Liver (tissue), 9 donors: ENCODE data around the gene PFN2. TPM values are rescaled to one million over a fixed set of nuclear protein-coding genes. Genes with fewer than 3 reads are reported as not detected.

ENCODE experiments used
- DNase-seq: peaks from one replicate; pipeline ENCODE4 v3.0.0-alpha.2; 2017; ENCODE audit warnings: low spot score
- H3K27ac ChIP-seq, 2 donors: one replicate each; pipeline ENCODE4 v1.7.0; 2013; ENCODE audit warnings: inconsistent platforms in 2 of 2, low read length in 2 of 2, control low read depth in 1 of 2, low read depth in 1 of 2, mild to moderate bottlenecking in 1 of 2
- H3K27me3 ChIP-seq, 4 donors: one replicate each; pipeline versions ENCODE4 v1.6.1 to v1.7.0; 2013; ENCODE audit warnings: low read length in 3 of 4, inconsistent platforms in 1 of 4, mild to moderate bottlenecking in 1 of 4, moderate library complexity in 1 of 4; ENCODE audit not compliant: control insufficient read depth in 4 of 4, insufficient read depth in 4 of 4
- H3K36me3 ChIP-seq, 4 donors: one replicate each; pipeline versions ENCODE4 v1.6.1 to v1.7.0; 2013; ENCODE audit warnings: low read length in 3 of 4, mild to moderate bottlenecking in 3 of 4, low read depth in 1 of 4, moderate library complexity in 1 of 4; ENCODE audit not compliant: control insufficient read depth in 4 of 4, insufficient read depth in 3 of 4
- H3K4me1 ChIP-seq, 4 donors: one replicate each; pipeline versions ENCODE4 v1.6.1 to v1.7.0; 2013; ENCODE audit warnings: low read length in 3 of 4, mild to moderate bottlenecking in 3 of 4, moderate library complexity in 1 of 4; ENCODE audit not compliant: control insufficient read depth in 4 of 4, insufficient read depth in 4 of 4
- H3K4me3 ChIP-seq, 3 donors: one replicate each; pipeline versions ENCODE4 v1.6.1 to v1.7.0; 2013; ENCODE audit warnings: low read length in 3 of 3, control low read depth in 1 of 3, low read depth in 1 of 3, mild to moderate bottlenecking in 1 of 3
- H3K9ac ChIP-seq, 2 donors: one replicate each; pipeline ENCODE4 v1.7.0; 2013; ENCODE audit warnings: low read length in 2 of 2, mild to moderate bottlenecking in 2 of 2, moderate library complexity in 2 of 2, control low read depth in 1 of 2, low read depth in 1 of 2
- H3K9me3 ChIP-seq, 4 donors: one replicate each; pipeline versions ENCODE4 v1.6.1 to v1.7.0; 2013; ENCODE audit warnings: low read length in 3 of 4; ENCODE audit not compliant: control insufficient read depth in 4 of 4
- CTCF ChIP-seq: fragments of 150-350 bp; IDR thresholded peaks from 2 replicates; pipeline ENCODE4 v1.5.1; 2017; ENCODE audit warnings: improper control_type of control experiment, low read depth, low read length; ENCODE audit not compliant: missing input control
- EGR1 ChIP-seq, 2 donors: IDR thresholded peaks; 2 replicates each; pipeline ENCODE4 v1.6.1; 2016 to 2018; ENCODE audit warnings: antibody characterized with exemption in 2 of 2, low read depth in 2 of 2
- FOXA1 ChIP-seq: IDR thresholded peaks from 2 replicates; pipeline ENCODE4 v1.6.1; 2016; ENCODE audit warnings: antibody characterized with exemption
- FOXA2 ChIP-seq: IDR thresholded peaks from 2 replicates; pipeline ENCODE4 v1.6.1; 2016; ENCODE audit warnings: antibody characterized with exemption
- JUND ChIP-seq, 2 donors: IDR thresholded peaks; 2 replicates each; pipeline ENCODE4 v1.6.1; 2016; ENCODE audit warnings: antibody characterized with exemption in 2 of 2
- SP1 ChIP-seq: IDR thresholded peaks from 2 replicates; pipeline ENCODE4 v1.6.1; 2018; ENCODE audit warnings: antibody characterized with exemption, mild to moderate bottlenecking
- TAF1 ChIP-seq: conservative IDR thresholded peaks from 2 replicates; pipeline ENCODE4 v1.6.1; 2016; ENCODE audit warnings: antibody characterized with exemption, mild to moderate bottlenecking
- YY1 ChIP-seq: IDR thresholded peaks from 2 replicates; pipeline ENCODE4 v1.6.1; 2016; ENCODE audit warnings: antibody characterized with exemption, mild to moderate bottlenecking
- WGBS: extraction: QIAGEN DNeasy Blood & Tissue Kit; methylation state at CpG from one replicate; pipeline ENCODE4 v1.1.7; 2013; 5-methylcytosine and 5-hydroxymethylcytosine counted together
- polyA plus RNA-seq, 2 donors: library from polyadenylated mRNA; stranded (reverse) in 1 of 2; unstranded in 1 of 2; fragments of 200-250 nt in 1 of 2; fragments of >200 nt in 1 of 2; fragmentation: Nextera tagmentation in 1 of 2; extraction: Ambion mirVana in 1 of 2; gene quantifications; one replicate each; pipeline versions ENCODE4 v1.2.1 to v1.2.3, GENCODE V29; 2013 to 2015
- total RNA-seq, 2 donors: library from RNA; depleted of rRNA; stranded (reverse); fragments of >200 nt; gene quantifications; one replicate each; pipeline ENCODE4 v1.2.3, GENCODE V29; 2014
- TF ChIP-seq, protein P1 (sequence below): IDR thresholded peaks from 2 replicates; pipeline ENCODE4 v1.6.1; 2016; ENCODE audit warnings: antibody characterized with exemption, mild to moderate bottlenecking
- TF ChIP-seq, protein P2 (sequence below): IDR thresholded peaks from 2 replicates; pipeline ENCODE4 v1.6.1; 2016; ENCODE audit warnings: antibody characterized with exemption
- donor health status: healthy.
- donor health status: healthy.
- donor health status: healthy.
- donor health status: healthy.
- donor health status: healthy.

Gene PFN2
- total and polyA plus RNA-seq, 4 donors, result 8.2 to 15.1 (median 10.2) TPM

DNA sequence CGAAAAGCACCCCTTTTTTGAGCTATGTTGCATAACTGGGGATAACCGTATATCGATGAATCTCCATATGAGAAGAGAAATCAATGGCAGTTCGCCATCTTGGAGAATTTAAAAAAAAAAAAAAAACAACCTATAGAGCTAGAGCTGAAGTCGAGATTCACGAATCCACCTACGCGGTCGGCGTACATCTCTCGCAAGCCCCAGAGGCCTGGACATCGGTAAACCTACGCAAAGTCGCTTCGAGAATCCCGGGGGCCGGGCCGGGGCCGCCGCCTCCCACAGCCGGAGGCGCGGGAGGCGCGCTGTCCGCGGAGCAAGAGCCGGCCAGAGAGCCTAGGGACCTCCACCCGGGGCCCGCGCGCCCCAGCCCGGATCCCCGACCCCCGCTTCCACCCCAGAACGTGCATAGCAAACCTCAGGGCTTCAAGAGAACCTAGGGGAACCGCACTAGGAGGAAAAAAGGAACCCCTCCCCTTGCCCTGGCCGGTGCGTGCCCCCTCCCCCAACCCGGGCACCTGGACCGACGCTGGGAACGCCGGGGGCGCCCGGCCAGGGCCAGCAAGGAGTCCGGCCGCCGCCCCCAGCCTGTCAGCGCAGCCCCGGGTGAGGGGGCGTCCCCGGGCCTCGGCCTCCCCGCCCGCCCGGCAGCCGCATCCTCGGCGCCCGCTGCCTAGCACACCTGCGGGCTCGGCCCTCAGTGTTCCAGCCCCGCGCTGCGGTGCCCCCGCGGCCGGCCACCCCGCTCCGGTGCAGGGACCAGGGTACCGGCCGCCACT lies 567 bp downstream of the PFN2 start:
- no peaks in the 10 kb centered on the region for H3K36me3 ChIP-seq
- peak; percentile 75 for DNase-seq
- WGBS, result under 1% methylated on average over 73 of the region's 73 CpGs
- no peaks in the 10 kb centered on the region for H3K27me3 ChIP-seq
- peak overlapping the region; percentile 57 to 60 for H3K27ac ChIP-seq
- peak overlapping the region in 1 of 2 donors; percentile 59 for H3K9ac ChIP-seq
- peaks cover 3 to 21% (median 6%) of the 10 kb centered on the region in 4 donors for H3K4me1 ChIP-seq
- TF ChIP-seq TAF1 (no peak), EGR1 (IDR thresholded peaks at IDR 0.05; ENCODE audit: low read depth in 2 of 2) (peak; percentile 62 to 67)
- no peaks in the 10 kb centered on the region for H3K9me3 ChIP-seq
- H3K4me3 ChIP-seq, result peak overlapping the region; percentile 79 to 99 (median 86)

DNA sequence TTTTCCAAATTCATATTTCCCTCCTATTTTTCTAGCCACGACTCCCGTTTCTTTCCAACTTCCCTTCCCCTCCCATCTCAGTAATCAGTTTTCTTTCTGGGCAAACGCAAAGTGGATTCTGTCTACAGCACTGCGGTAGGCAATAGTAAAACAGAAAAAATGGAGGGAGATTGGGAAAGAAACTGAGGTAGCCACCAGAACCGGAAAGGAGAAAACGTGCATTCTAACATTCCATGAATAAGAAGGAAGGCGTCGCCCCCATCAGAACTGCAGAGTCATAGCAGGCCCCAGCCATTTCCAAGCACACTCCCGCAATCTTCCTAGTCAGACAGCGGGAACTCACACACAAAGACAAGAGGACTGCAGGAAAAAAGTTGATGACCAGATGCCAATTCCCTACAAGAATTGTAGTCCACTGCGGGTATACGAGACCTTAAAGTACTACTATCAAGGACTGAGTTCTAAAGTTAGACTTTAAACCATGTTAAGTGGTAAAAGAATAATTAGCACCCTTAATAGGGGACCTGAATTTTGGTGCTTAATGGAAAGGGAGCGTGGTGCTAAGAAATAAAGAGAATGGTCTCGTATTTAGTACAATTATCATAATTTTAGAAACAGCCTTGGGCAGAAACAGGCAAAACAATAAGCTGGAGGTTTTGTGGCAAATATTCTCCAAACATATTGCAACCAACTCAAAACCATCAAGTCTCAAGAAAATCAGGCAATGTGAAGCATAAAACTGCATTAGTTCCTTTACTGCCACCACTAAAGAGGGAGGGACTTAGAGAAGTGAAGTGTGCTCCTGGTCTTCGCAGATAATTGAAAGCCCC lies 1.4 kb downstream of the PFN2 start:
- DNase-seq, result no peak
- Histone ChIP-seq H3K9ac (peak overlapping the region in 1 of 2 donors; percentile 59), H3K9me3 (no peaks in the 10 kb centered on the region), H3K27me3 (no peaks in the 10 kb centered on the region), H3K27ac (no peak overlapping the region), H3K36me3 (no peaks in the 10 kb centered on the region), H3K4me3 (peak overlapping the region; percentile 45 to 99 (median 86)), H3K4me1 (peaks cover 3 to 21% (median 6%) of the 10 kb centered on the region in 4 donors)
- 46% methylated on average over 15 of the region's 15 CpGs for WGBS
- TF ChIP-seq FOXA1 (no peak), YY1 (peak; percentile 17)

GRCh38 chr3:149968216-149968615 lies 2.5 kb downstream of the PFN2 start:
- H3K9ac ChIP-seq, result no peak overlapping the region
- no peaks in the 10 kb centered on the region for H3K9me3 ChIP-seq
- no peak for DNase-seq
- WGBS, result 94% methylated on average over 8 of the region's 8 CpGs
- no peak overlapping the region for H3K4me3 ChIP-seq
- H3K4me1 ChIP-seq, result peaks cover 3 to 21% (median 6%) of the 10 kb centered on the region in 4 donors
- H3K27ac ChIP-seq, result no peak overlapping the region
- TF ChIP-seq JUND (IDR thresholded peaks at IDR 0.05), result no peak
- TF ChIP-seq SP1, result no peak
- no peak for TF ChIP-seq FOXA2
- TF ChIP-seq, protein P1, sequence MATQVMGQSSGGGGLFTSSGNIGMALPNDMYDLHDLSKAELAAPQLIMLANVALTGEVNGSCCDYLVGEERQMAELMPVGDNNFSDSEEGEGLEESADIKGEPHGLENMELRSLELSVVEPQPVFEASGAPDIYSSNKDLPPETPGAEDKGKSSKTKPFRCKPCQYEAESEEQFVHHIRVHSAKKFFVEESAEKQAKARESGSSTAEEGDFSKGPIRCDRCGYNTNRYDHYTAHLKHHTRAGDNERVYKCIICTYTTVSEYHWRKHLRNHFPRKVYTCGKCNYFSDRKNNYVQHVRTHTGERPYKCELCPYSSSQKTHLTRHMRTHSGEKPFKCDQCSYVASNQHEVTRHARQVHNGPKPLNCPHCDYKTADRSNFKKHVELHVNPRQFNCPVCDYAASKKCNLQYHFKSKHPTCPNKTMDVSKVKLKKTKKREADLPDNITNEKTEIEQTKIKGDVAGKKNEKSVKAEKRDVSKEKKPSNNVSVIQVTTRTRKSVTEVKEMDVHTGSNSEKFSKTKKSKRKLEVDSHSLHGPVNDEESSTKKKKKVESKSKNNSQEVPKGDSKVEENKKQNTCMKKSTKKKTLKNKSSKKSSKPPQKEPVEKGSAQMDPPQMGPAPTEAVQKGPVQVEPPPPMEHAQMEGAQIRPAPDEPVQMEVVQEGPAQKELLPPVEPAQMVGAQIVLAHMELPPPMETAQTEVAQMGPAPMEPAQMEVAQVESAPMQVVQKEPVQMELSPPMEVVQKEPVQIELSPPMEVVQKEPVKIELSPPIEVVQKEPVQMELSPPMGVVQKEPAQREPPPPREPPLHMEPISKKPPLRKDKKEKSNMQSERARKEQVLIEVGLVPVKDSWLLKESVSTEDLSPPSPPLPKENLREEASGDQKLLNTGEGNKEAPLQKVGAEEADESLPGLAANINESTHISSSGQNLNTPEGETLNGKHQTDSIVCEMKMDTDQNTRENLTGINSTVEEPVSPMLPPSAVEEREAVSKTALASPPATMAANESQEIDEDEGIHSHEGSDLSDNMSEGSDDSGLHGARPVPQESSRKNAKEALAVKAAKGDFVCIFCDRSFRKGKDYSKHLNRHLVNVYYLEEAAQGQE, result no peak
- TF ChIP-seq CTCF, result no peak
- TF ChIP-seq, protein P2, sequence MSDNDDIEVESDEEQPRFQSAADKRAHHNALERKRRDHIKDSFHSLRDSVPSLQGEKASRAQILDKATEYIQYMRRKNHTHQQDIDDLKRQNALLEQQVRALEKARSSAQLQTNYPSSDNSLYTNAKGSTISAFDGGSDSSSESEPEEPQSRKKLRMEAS, result no peak
- H3K27me3 ChIP-seq, result no peaks in the 10 kb centered on the region
- H3K36me3 ChIP-seq, result no peaks in the 10 kb centered on the region
